H1 (cell line): ENCODE results near the gene CDH2. TPM values are rescaled to one million over a fixed set of nuclear protein-coding genes. Genes with fewer than 3 reads are reported as not detected.

Experiments
- CHD2 ChIP-seq: IDR thresholded peaks from 2 replicates; pipeline ENCODE4 v1.6.1; 2012; ENCODE audit warnings: low read length, improper control_type of control experiment
- polyA plus RNA-seq, 7 experiments: library from polyadenylated mRNA; depleted of rRNA in 3 of 7; stranded (reverse) in 5 of 7; unstranded in 2 of 7; fragments of >200 nt in 5 of 7; fragments of 200-250 nt in 2 of 7; gene quantifications; 1 replicate in 5 of 7; 2 replicates in 1 of 7; 4 replicates in 1 of 7; pipeline versions ENCODE4 v1.2.1 to v1.2.3, GENCODE V29; 2011 to 2013; ENCODE audit warnings: missing spikeins in 2 of 7, mixed read lengths in 2 of 7
- total RNA-seq: library from RNA; stranded (reverse); fragmentation: NEBNext Ultra II Directional; extraction: Animal tissue kit (Norgen Biotek cat#: 25700); gene quantifications from 2 replicates; pipeline ENCODE4 v1.2.1, GENCODE V29; 2021
- TF ChIP-seq, protein P1 (sequence below): fragments of 300-600 bp; sonication (generic); IDR thresholded peaks from 2 replicates; pipeline ENCODE4 v1.7.1; 2012; ENCODE audit warnings: low read length, moderate library complexity, mild to moderate bottlenecking, inconsistent platforms; ENCODE audit not compliant: insufficient replicate concordance
- TF ChIP-seq, protein P2 (sequence below): IDR thresholded peaks from 2 replicates; pipeline ENCODE4 v1.6.1; 2011; ENCODE audit warnings: low read length, improper control_type of control experiment

CDH2 gene
- total and polyA plus RNA-seq, 2 of the 8 experiments (the other 6 are each of a cell fraction or from before 2014, with no cell fraction given), result 15.0 to 56.5 TPM

DNA sequence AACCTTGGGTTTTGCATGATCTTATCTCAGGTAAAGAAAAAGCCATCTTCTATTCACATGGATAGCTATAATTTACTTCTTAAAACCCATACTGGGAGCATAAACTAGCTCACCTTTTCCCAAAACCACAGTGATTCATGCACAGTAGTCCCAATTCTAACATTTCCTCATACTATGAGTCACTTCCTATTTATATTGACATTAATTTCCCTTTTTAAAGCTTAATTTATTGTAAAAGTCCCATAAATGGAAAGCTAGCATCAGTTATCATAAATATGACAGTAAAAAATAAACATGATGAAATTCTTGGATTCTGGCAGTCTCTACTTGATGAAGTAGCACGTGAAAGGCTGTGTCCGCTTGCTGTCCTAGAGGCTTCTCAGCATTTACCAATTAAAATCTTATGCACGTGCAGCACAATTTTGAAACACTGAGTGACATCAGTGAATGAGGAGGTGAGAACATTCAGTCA, 180.1 kb downstream of the CDH2 start (continued):
- TF ChIP-seq, protein P1, sequence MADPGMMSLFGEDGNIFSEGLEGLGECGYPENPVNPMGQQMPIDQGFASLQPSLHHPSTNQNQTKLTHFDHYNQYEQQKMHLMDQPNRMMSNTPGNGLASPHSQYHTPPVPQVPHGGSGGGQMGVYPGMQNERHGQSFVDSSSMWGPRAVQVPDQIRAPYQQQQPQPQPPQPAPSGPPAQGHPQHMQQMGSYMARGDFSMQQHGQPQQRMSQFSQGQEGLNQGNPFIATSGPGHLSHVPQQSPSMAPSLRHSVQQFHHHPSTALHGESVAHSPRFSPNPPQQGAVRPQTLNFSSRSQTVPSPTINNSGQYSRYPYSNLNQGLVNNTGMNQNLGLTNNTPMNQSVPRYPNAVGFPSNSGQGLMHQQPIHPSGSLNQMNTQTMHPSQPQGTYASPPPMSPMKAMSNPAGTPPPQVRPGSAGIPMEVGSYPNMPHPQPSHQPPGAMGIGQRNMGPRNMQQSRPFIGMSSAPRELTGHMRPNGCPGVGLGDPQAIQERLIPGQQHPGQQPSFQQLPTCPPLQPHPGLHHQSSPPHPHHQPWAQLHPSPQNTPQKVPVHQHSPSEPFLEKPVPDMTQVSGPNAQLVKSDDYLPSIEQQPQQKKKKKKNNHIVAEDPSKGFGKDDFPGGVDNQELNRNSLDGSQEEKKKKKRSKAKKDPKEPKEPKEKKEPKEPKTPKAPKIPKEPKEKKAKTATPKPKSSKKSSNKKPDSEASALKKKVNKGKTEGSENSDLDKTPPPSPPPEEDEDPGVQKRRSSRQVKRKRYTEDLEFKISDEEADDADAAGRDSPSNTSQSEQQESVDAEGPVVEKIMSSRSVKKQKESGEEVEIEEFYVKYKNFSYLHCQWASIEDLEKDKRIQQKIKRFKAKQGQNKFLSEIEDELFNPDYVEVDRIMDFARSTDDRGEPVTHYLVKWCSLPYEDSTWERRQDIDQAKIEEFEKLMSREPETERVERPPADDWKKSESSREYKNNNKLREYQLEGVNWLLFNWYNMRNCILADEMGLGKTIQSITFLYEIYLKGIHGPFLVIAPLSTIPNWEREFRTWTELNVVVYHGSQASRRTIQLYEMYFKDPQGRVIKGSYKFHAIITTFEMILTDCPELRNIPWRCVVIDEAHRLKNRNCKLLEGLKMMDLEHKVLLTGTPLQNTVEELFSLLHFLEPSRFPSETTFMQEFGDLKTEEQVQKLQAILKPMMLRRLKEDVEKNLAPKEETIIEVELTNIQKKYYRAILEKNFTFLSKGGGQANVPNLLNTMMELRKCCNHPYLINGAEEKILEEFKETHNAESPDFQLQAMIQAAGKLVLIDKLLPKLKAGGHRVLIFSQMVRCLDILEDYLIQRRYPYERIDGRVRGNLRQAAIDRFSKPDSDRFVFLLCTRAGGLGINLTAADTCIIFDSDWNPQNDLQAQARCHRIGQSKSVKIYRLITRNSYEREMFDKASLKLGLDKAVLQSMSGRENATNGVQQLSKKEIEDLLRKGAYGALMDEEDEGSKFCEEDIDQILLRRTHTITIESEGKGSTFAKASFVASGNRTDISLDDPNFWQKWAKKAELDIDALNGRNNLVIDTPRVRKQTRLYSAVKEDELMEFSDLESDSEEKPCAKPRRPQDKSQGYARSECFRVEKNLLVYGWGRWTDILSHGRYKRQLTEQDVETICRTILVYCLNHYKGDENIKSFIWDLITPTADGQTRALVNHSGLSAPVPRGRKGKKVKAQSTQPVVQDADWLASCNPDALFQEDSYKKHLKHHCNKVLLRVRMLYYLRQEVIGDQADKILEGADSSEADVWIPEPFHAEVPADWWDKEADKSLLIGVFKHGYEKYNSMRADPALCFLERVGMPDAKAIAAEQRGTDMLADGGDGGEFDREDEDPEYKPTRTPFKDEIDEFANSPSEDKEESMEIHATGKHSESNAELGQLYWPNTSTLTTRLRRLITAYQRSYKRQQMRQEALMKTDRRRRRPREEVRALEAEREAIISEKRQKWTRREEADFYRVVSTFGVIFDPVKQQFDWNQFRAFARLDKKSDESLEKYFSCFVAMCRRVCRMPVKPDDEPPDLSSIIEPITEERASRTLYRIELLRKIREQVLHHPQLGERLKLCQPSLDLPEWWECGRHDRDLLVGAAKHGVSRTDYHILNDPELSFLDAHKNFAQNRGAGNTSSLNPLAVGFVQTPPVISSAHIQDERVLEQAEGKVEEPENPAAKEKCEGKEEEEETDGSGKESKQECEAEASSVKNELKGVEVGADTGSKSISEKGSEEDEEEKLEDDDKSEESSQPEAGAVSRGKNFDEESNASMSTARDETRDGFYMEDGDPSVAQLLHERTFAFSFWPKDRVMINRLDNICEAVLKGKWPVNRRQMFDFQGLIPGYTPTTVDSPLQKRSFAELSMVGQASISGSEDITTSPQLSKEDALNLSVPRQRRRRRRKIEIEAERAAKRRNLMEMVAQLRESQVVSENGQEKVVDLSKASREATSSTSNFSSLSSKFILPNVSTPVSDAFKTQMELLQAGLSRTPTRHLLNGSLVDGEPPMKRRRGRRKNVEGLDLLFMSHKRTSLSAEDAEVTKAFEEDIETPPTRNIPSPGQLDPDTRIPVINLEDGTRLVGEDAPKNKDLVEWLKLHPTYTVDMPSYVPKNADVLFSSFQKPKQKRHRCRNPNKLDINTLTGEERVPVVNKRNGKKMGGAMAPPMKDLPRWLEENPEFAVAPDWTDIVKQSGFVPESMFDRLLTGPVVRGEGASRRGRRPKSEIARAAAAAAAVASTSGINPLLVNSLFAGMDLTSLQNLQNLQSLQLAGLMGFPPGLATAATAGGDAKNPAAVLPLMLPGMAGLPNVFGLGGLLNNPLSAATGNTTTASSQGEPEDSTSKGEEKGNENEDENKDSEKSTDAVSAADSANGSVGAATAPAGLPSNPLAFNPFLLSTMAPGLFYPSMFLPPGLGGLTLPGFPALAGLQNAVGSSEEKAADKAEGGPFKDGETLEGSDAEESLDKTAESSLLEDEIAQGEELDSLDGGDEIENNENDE, result no peak
- TF ChIP-seq CHD2, result no peak
- TF ChIP-seq, protein P2, sequence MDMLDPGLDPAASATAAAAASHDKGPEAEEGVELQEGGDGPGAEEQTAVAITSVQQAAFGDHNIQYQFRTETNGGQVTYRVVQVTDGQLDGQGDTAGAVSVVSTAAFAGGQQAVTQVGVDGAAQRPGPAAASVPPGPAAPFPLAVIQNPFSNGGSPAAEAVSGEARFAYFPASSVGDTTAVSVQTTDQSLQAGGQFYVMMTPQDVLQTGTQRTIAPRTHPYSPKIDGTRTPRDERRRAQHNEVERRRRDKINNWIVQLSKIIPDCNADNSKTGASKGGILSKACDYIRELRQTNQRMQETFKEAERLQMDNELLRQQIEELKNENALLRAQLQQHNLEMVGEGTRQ, result no peak
